GM18858 (cell line): ENCODE data around the gene LATS1.
A peak's percentile ranks its signal among the peaks of the same experiment; 100 is the strongest.
"Not testable (repeated sequence)": the region's sequence is repeated elsewhere in the genome, so short reads cannot be mapped to it uniquely, and the experiment has no call there.

ENCODE experiments used
- ATAC-seq: cut with Tn5 transposase; IDR thresholded peaks from one replicate; pipeline ENCODE4 v1.9.1; 2021; ENCODE audit not compliant: unreplicated experiment

The LATS1 gene

DNA sequence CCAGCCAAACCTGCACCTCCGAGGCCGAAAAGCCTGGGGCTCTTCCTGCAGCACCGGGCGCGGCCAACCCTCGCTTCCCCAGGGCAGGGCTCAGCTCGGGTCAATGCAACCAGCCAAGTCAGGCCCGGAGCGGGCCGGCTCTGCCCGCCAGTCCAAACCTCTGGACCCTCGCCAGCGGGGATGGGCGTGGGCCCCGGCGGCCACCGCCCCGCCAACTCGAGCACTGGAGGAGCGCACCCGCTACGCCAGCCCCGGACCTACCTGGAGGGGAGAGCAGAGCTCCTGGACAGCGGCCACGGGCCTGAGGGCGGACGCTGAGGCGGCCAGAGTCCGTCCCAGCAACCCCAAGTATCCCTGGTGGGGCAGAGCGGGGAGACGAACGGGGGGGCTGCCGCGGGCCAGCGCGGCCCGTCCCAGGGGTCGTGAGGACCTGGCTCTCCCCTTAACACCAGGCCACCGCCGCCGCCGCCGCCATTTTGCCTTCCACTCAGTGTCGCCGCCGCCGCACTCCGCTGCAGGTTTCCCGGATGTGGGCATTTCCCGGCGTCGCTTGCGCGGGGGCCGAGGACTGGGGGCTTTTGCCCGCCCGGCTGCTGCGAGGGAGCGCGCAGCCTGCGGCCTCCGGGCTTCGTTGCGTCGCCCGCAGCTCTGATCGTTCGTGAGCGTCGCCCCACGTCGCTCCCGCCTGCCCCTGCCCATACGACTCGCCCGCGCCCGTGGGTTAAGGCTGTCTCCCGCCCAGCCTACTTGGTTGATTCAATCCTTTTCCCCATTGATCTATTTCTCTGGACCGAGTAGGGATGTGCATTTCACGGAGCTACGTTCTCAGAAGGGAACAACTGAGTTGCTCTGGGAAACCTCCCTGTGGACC is at the start of gene LATS1:
TSS of gene LATS1 (minus strand) at position 514 of the 871 bp plus-strand sequence. CDS start 15,975 bp downstream, outside the sequence.
- peak; percentile 66 for ATAC-seq

DNA sequence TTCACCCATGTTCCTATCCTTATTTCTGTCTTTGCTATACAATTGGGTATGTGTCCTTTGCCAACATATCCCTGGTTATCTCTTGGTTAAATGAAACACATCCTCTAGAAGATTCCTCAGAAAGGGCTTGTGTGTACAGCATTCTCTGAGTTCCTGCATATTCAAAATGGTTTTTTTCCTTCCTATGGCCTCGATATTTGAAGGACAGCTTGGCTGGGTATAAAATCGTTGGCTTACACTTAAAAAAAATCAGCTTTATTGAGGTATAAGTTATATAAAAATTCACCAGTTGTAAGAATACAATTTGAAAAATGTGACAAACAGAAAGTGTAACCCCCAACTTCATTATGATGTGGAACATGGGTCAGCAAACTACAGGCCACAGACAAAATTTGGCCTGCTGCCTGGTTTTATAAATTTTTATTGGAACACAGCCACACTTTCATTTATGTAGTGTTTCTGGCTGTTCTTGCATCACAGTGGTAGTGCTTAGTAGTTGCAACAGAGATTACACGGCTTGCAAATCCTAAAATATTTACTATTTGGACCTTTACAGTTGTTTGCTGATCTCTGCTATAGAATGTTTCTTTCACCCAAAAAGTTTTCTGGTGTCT is 48.4 kb upstream of the LATS1 start:
- no peak for ATAC-seq

DNA sequence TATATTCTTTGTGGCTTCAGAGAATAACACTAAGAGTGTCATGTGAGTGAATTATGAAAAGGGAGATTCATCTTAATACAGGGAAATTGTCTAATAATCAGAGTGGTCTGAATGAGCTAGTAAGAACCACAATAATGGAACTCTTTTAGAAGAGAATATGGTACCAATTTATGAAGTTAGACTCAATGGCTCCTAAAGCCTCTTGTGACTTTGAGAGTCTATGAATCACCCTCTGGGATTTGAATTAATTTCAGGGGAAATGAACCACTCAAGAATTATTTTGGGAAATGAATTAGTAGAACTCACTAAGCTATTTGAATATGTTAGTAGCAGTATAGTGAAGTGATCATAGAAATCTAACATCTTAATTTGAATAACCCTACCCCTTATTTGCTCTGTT is 46.0 kb upstream of the LATS1 start:
- no peak for ATAC-seq

DNA sequence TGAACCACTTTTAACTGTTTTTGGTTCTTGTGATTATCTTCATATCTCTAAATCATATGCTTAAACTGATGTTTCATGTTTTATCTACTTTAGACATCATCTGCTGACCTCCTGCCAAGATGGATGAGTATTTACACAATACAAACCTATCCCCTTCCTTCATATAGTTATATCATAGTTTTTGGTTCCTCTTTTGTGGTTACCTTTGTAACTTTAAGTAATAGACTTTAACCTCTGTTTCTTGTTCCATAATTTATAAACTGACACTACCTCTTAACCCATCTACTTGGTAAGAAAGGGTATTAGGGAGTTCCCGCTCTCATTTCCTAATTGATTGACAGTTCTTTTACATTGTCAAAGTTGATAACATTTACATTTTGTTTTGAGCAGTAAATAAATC is 43.5 kb upstream of the LATS1 start:
- peak; percentile 98 for ATAC-seq

DNA sequence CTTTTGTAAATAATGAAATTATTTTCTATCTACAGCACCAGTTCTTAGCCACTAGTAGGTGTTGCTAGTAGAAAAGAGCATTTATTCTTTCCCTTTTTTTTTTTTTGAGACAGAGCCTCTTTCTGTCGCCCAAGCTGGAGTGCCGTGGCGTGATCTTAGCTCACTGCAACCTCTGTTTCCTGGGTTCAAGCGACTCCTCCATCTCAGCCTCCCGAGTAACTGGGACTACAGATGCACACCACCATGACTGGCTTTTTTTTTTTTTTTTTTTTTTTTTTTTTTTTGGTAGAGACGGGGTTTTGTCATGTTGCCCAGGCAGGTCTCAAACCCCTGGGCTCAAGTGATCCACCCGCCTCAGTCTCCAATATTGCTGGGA is 38.3 kb upstream of the LATS1 start:
- no peak for ATAC-seq

DNA sequence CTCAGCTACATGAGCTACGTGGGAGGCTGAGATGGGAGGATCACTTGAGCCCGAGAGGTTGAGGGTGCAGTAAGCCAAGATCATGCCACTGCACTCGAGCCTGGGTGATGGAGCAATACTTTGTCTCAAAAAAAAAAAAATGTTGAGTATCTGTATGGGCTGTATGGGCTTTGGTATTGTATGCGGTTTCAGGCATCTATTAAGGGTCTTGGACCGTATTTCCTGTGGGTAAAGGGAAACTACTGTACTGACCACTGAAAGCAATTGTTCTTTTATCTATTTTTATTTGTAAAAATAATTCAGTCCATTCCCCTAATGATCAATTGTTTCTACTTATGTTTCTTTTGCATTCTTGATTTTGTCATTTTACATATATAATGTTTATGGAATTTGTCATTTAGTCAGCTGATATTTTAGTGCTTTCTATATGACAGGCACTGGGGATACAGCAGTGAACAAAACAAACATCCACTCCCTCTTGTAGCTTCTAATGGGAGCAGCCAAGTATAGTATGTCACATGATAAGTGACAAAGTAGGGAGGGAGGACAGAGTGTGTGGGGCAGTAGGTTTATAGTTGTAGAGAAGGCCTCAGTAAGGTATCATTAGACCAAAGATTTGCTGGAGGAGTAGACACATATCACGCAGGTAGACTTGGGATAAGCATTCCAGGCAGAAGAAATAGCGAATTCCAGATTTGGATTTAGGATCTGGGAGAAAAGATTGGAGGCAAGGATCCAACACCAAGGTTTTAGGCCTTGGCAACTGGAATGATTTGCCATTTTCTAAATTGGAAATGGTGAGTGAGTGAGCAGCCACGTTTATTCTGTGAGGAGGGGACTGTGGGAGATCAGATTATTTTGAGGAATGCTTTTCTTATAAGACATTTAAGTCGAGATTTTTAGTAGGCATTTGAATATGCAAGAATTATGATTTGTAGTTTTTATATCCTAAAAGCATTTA is 37.7 kb upstream of the LATS1 start:
- peak; percentile 75 for ATAC-seq

DNA sequence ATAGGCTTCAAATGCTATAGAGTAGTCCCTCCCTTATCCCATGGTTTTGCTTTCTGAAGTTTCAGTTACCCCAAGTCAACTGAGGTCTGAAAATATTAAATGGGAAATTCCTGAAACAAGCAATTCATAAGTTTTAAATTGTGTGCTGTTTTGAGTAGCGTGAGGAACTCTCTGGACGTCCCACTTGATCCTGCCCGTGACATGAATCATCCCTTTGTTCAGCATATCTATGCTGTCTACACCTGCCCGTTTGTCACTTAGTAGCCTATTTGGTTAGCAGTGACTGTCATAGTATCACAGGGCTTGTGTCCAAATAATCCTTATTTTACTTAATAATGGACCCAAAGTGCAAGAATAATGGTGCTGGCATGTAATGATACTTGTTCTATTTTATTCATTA is 36.6 kb upstream of the LATS1 start:
- no peak for ATAC-seq

DNA sequence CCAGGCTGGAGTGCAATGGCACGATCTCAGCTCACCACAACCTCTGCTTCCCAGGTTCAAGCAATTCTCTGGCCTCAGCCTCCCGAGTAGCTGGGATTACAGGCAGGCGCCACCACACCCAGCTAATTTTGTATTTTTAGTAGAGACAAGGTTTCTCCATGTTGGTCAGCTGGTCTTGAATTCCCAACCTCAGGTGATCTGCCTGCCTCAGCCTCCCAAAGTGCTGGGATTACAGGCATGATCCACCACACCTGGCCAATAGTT is 35.4 kb upstream of the LATS1 start:
- ATAC-seq: not testable (repeated sequence)

DNA sequence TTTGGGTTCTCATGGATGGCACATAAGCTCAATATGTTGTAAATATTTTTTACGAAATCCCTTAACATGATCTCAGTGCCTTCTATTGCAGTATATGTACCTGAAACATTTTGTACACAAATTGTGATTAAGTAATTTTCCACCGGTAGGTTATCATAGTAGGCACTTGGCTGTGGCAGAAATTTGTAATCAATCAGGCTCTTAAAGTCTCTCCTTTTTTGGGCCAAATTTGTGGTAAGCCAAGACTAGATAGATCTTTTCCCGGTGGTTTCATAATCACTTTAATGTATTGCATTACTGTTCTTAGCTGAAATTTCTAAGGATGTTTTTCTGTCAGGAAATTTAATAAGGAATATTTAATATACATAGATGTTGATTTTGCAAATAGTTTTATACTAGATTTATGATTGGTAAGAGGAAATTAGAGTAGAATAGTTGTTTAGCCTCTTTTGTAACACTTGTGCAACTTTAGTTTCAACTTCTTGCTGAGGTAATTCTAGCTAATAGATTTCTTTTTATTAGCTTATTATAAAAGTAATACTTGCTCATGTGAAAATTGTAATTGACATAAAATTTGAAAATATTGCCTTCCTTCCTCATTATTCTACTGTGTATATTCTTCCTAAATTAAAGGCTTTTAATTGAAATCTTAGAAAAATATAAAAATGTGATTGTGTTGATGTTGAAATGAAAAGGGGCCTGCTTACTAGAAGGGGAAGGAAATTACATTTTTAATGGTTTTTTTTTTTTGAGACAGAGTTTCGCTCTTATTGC is 34.9 kb upstream of the LATS1 start:
- ATAC-seq: no peak

DNA sequence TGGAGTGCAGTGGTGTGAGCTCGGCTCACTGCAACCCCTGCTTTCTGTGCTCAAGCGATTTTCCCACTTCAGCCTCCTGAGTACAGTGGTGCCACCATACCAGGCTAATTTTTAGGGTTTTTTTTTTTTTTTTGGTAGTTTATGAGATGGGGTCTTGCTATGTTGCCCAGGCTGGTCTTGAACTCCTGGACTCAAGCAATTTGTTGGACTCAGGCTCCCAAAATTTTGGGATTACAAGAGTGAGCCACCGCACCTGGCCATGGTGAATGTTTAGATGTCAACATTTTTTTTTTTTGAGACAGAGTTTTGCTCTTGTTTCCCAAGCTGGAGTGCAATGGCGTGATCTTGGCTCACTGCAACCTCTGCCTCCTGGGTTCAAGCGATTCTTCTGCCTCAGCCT is 34.0 kb upstream of the LATS1 start:
- not testable (repeated sequence) for ATAC-seq

DNA sequence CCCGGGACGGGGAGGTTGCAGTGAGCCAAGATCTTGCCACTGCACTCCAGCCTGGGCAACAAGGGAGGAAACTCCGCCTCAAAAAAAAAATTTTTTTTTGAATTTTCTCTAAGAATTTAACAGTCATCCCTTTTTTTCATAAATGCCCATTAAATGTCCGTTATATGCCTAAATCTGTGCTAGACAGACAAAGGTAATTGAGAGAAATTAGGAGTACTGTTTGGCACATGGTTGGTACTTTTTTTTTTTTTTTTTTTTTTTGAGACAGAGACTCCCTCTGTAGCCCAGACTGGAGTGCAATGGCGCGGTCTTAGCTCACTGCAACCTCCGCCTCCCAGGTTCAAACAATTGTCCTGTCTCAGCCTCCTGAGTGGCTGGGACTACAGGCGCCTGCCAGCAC is 33.3 kb upstream of the LATS1 start:
- ATAC-seq: no peak

DNA sequence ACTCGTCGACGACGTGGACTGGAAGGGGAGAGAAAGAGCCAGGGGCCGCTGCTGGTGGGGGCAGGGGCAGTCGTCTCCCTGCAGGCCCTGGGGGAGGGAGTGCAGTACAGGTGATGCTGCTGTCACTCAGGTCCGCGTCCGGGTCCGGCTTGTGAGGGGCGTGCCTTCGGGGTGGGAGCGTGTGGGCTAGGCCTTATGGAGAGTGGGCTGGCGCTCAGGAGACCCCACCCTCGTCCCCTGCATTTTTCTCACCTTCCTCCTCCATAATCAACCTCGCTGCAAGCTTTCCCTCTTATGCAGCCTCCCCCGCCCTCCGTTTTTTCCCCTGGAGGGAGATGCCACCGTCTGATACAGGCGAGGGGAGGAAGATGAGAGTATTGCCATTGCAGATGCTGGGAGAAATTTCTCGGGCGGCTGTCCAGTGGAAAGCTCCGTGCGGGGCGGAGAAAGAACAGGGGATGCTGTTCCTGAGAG is 32.3 kb upstream of the LATS1 start:
- ATAC-seq: peak; percentile 10

DNA sequence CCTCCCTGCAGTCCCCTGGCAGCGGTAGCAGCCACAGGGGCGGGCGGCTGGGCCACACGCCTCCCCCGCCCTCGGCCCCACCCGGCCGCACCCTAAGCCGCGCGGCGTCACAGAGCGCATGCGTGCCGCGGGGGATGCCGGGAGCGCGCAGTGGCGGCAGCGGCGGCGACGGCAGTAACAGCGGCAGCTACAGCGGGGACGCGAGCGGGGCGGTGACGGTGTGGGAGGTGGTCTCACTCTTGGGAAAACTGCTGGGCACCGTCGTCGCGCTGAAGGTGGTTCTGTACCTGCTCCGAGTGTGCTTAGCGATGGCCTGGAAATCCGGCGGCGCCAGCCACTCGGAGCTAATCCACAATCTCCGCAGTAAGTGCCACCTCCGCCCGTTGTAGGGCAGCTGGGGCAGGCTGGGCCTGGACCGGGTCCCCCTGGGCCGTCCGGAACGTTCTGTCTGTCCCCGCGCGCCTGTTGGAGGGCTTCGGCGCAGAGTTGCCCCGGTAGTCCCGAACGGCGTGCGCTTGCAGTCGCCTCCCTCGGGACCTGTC is 31.8 kb upstream of the LATS1 start, which contains the start of gene PCMT1:
TSS of gene PCMT1 (plus strand) at position 148 of the 542 bp plus-strand sequence. CDS start at position 309, 161 bp downstream.
- peak; percentile 77 for ATAC-seq

DNA sequence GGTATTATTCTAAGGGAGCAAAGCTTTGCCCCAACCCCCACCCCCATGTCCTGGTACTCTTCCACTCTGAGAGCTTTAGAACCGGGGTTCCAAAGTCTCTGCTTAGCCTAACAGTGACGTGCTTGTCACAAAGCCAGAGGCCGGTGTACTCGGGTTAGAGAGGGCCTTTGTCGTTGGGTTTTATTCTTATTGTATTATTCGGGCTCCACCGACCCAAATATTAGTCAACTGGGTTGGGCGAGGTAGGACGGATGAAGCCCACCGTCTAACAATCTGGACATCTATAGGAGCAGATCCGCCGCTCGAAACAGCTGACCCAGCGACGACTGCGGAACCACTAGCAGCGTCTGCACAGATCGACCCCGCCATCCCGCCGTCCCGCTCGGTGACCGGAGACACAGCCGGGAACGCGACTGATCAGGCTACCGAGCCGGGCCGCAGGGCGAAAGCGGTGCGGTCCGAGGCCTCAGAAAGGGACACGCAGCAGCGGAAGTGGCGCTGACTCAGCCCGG is 31.2 kb upstream of the LATS1 start:
- ATAC-seq: not testable (repeated sequence)

DNA sequence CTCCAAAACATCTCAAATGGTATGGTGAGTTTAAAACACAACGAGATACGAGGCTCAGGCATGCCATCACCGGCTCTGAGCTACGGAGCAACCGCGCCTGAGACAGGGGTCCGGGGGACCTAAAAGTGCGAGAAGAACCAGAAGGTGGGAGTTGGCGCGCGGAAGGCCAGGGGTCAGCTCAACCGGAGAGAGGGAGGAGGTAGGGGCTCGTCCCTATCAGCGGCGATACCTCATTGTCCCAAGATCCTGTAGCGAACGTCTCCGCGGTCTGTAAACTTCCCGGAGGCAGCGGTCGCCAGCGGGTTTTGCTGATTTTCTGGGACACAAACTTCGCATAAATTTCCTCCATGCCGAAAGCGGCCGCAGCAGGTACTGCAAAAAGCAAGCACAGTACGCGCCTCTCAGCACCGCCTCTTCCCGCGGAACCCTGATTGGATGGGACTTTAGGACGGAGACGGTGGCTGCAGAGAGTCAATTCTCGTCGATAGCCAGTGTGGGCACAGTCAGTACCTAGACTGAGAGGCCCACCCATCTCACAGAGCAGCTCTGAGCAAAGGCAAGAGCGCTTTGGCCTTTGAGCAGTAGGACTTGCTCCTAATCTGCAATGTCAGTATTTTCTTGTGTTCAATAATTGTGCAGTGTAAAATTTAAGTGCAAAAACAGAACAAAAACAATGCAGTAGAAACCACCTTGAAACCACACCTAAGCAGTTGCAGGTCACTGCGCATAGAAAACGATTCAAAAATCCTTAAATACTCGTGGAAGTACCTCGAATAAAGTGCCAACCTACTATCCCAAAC is 28.4 kb upstream of the LATS1 start, which contains the start of gene NUP43:
TSS of gene NUP43 (minus strand) at position 383 of the 800 bp plus-strand sequence. CDS start at position 349, 34 bp downstream.
- ATAC-seq: peak; percentile 57

DNA sequence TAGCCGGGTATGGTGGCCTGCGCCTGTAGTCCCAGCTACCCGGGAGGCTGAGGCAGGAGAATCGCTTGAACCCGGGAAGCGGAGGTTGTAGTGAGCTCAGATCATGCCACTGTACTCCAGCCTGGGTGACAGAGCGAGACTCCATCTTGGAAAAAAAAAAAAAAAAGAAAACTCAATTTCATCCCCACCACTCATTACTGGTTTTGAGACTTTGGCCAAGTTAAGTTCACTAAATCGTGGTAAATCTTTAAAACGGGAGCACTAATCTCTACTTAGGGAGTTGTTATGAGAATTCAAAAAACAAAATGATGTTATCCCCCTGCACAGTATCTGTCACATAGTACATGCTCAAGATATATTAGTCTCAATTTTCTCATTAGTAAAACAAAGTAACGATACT is 27.4 kb upstream of the LATS1 start:
- ATAC-seq: not testable (repeated sequence)

DNA sequence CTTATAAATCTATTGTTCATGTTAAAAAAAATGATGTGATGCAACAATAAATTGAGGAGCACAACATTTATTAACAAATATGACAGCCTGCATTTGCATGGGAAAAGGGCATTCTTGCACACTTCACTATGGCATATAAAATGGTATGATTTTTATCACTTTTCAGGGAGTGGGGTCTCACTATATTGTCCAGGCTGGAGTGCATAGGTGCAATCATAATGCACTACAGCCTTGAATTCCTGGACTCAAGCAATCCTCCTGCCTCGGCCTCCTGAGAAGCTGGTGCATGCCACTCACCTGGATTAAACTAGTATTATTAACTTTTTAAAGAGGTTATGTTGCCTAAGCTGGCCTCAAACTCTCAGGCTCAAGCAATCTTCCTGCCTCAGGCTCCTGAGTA is 17.0 kb upstream of the LATS1 start:
- ATAC-seq: no peak

DNA sequence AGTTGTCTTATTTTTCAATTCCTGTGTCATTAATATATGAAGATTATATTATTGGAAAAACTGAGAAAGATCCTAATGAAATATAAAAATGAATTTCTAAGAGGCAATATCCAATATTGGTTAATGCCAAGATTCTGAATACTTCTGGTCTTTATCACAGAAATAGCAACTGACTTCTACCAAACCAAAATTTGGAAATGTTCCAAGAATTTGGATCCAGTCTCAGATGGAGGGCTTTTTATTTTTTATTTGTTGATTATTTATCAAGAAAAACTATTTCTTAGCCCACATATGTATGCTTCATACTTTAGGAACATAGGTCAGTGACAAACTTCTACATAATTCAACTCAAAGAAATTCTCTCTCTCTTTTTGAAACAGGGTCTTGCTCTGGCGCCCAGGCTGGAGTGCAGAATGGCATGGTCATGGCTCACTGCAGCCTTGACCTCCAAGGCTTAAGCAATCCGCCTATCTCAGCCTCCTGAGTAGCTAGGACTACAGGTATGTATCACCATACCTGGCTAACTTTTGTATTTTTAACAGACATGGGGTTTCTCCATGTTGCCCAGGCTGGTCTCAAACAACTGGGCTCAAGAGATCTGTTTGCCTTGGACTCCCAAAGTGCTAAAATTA is 15.3 kb upstream of the LATS1 start:
- ATAC-seq: no peak

DNA sequence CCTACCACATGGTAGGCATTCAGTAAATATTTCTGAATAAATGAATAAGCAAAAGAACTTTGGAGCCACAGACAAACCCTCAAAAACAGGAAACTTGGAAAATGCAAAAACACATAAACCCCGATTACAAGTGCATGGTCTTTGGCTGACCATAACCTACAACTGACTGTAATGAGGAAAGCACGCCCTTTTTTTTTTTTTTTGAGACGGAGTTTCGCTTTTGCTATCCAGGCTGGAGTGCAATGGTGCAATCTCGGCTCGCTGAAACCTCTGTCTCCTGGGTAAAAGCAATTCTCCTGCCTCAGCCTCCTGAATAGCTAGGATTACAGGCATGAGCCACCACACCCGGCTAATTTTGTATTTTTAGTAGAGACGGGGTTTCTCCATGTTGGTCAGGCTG is 11.9 kb upstream of the LATS1 start:
- no peak for ATAC-seq
